Mesenchymal stem cell (in vitro differentiated cells and primary cell): ENCODE results near the gene NKAIN2.

Experiments used
- DNase-seq: peaks from one replicate; pipeline ENCODE4 v3.0.0-alpha.2; 2013
- H2AFZ ChIP-seq: one replicate; pipeline ENCODE4 v1.6.1; 2013; ENCODE audit warnings: low read depth, mild to moderate bottlenecking, control low read depth, inconsistent platforms, low read length, moderate library complexity
- H2AK5ac ChIP-seq: 2 replicates; pipeline ENCODE4 v1.6.1; 2013; ENCODE audit warnings: low read length, moderate library complexity, mild to moderate bottlenecking, inconsistent platforms; ENCODE audit not compliant: severe bottlenecking
- H2BK120ac ChIP-seq: one replicate; pipeline ENCODE4 v1.6.1; 2013; ENCODE audit warnings: low read depth, mild to moderate bottlenecking, inconsistent platforms, low read length, moderate library complexity
- H2BK12ac ChIP-seq, 2 experiments: one replicate each; pipeline ENCODE4 v1.6.1; 2013; ENCODE audit warnings: inconsistent platforms in 2 of 2, low read length in 2 of 2, mild to moderate bottlenecking in 2 of 2, moderate library complexity in 2 of 2, control low read depth in 1 of 2
- H2BK15ac ChIP-seq: one replicate; pipeline ENCODE4 v1.6.1; 2013; ENCODE audit warnings: mild to moderate bottlenecking, low read depth, inconsistent platforms; ENCODE audit not compliant: poor library complexity, severe bottlenecking
- H2BK5ac ChIP-seq: 2 replicates; pipeline ENCODE4 v1.6.1; 2013; ENCODE audit warnings: low read depth, mild to moderate bottlenecking, low read length, control low read depth, inconsistent platforms; ENCODE audit not compliant: poor library complexity, severe bottlenecking
- H3K14ac ChIP-seq, 2 experiments: one replicate each; pipeline ENCODE4 v1.6.1; 2013; ENCODE audit warnings: inconsistent platforms in 2 of 2, low read length in 2 of 2, control low read depth in 1 of 2, mild to moderate bottlenecking in 1 of 2, moderate library complexity in 1 of 2
- H3K18ac ChIP-seq, 2 experiments: one replicate each; pipeline ENCODE4 v1.6.1; 2013; ENCODE audit warnings: inconsistent platforms in 2 of 2, low read length in 2 of 2, control low read depth in 1 of 2, low read depth in 1 of 2, mild to moderate bottlenecking in 1 of 2
- H3K23ac ChIP-seq, 2 experiments: one replicate each; pipeline ENCODE4 v1.6.1; 2013; ENCODE audit warnings: inconsistent platforms in 2 of 2, low read length in 2 of 2, mild to moderate bottlenecking in 2 of 2, moderate library complexity in 2 of 2, control low read depth in 1 of 2
- H3K27ac ChIP-seq: 2 replicates; pipeline ENCODE4 v1.5.1; 2013; ENCODE audit warnings: mild to moderate bottlenecking, moderate library complexity, low read length, control low read depth, inconsistent platforms; ENCODE audit not compliant: poor library complexity, severe bottlenecking
- H3K27me3 ChIP-seq, 2 experiments: 2 replicates each; pipeline versions ENCODE4 v1.6.1 to v1.7.0; 2013; ENCODE audit warnings: low read length in 2 of 2, mild to moderate bottlenecking in 2 of 2, moderate library complexity in 2 of 2, control low read depth in 1 of 2, inconsistent platforms in 1 of 2; ENCODE audit not compliant: control insufficient read depth in 1 of 2, insufficient read depth in 1 of 2
- H3K36me3 ChIP-seq, 2 experiments: 2 replicates each; pipeline versions ENCODE4 v1.6.1 to v1.7.0; 2013; ENCODE audit warnings: low read length in 2 of 2, control low read depth in 1 of 2, inconsistent platforms in 1 of 2, low read depth in 1 of 2, mild to moderate bottlenecking in 1 of 2; ENCODE audit not compliant: insufficient read depth in 2 of 2, control insufficient read depth in 1 of 2
- H3K4ac ChIP-seq, 2 experiments: one replicate each; pipeline ENCODE4 v1.6.1; 2013; ENCODE audit warnings: inconsistent platforms in 2 of 2, low read length in 2 of 2, mild to moderate bottlenecking in 2 of 2, moderate library complexity in 2 of 2, control low read depth in 1 of 2, low read depth in 1 of 2
- H3K4me1 ChIP-seq: 2 replicates; pipeline ENCODE4 v1.6.1; 2013; ENCODE audit warnings: low read depth, low read length, control low read depth; ENCODE audit not compliant: control insufficient read depth, insufficient read depth
- H3K4me2 ChIP-seq: 2 replicates; pipeline ENCODE4 v1.6.1; 2013; ENCODE audit warnings: low read length, mild to moderate bottlenecking, inconsistent platforms; ENCODE audit not compliant: poor library complexity, severe bottlenecking
- H3K4me3 ChIP-seq, 2 experiments: 2 replicates each; pipeline versions ENCODE4 v1.5.1 to v1.7.0; 2013; ENCODE audit warnings: low read length in 2 of 2, mild to moderate bottlenecking in 2 of 2, control low read depth in 1 of 2, low read depth in 1 of 2; ENCODE audit not compliant: insufficient read depth in 1 of 2
- H3K79me1 ChIP-seq: replicated peaks from 2 replicates; pipeline ENCODE4 v1.6.1; 2013; ENCODE audit warnings: mild to moderate bottlenecking, control low read depth, low read length, inconsistent platforms; ENCODE audit not compliant: poor library complexity, severe bottlenecking
- H3K9ac ChIP-seq: 2 replicates; pipeline ENCODE4 v1.7.0; 2013; ENCODE audit warnings: mild to moderate bottlenecking, low read length, moderate library complexity
- H3K9me3 ChIP-seq: 2 replicates; pipeline ENCODE4 v1.7.0; 2013; ENCODE audit warnings: mild to moderate bottlenecking, low read length; ENCODE audit not compliant: control insufficient read depth
- H4K8ac ChIP-seq: one replicate; pipeline ENCODE4 v1.6.1; 2013; ENCODE audit warnings: inconsistent platforms, mild to moderate bottlenecking, low read length, moderate library complexity
- H4K91ac ChIP-seq: one replicate; pipeline ENCODE4 v1.6.1; 2013; ENCODE audit warnings: mild to moderate bottlenecking, low read length, inconsistent platforms
- WGBS: methylation state at CpG from one replicate; pipeline ENCODE4 v1.1.7; 2013; ENCODE audit warnings: mixed read lengths; 5-methylcytosine and 5-hydroxymethylcytosine counted together

NKAIN2 gene

DNA sequence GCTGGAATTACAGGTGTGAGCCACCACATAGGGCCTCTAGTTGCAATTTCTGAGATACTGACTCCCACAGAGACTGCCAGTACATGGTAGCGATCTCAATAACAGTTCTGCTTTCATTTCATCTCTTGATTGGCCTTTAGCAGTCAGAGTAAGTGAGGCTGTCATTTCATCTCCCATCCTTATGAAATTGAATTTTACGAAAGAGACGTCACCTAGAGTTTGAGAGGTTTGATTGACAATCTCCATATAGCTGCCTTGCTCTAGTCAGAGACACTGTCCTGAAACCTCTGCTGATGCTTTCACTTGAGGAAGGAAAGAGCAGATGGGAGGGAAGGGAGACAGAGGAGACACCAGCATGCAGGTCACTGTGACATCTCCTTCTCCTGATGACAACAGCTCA, 466.1 kb downstream of the NKAIN2 start:
- Histone ChIP-seq H2BK12ac (no peak overlapping the region), H3K36me3 (no peaks in the 10 kb centered on the region), H3K14ac (no peak overlapping the region), H3K4me1 (no peaks in the 10 kb centered on the region), H4K91ac (no peak overlapping the region), H3K79me1 (no peaks in the 10 kb centered on the region), H2BK15ac (no peak overlapping the region), H2BK120ac (no peak overlapping the region), H3K4me3 (no peak overlapping the region), H4K8ac (no peak overlapping the region), H3K4ac (no peak overlapping the region), H2AK5ac (no peak overlapping the region), H2AFZ (no peak overlapping the region), H3K23ac (no peak overlapping the region), H3K9me3 (no peaks in the 10 kb centered on the region), H3K9ac (no peak overlapping the region), H3K18ac (no peak overlapping the region), H3K4me2 (no peak overlapping the region), H2BK5ac (no peak overlapping the region), H3K27ac (no peak overlapping the region), H3K27me3 (no peaks in the 10 kb centered on the region)
- no peak for DNase-seq
- WGBS, result 97% methylated on average over 3 of the region's 3 CpGs

DNA sequence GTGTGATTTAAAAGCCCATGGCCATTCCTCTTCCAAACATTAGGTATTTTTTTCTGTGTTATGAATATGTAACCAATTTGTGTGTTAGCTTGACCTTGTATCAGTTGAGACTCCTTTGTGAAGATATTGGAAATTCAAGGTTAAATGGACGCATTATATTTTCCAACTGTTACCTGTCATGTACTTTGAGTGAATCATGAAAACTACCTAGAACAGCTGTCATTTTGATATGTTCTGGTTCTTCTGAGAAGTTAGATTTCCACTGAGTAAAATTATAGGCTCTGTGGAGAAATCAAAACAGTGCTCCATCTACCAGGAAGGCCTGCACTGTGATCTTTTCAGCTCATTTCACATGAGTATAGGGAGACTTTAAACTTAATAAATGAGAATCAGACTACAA, 470.0 kb downstream of the NKAIN2 start:
- no peaks in the 10 kb centered on the region for H3K4me1 ChIP-seq
- no peak overlapping the region for H2BK15ac ChIP-seq
- no peak overlapping the region for H2BK120ac ChIP-seq
- no peak overlapping the region for H2BK12ac ChIP-seq
- H3K79me1 ChIP-seq, result no peaks in the 10 kb centered on the region
- no peaks in the 10 kb centered on the region for H3K9me3 ChIP-seq
- no peak overlapping the region for H3K23ac ChIP-seq
- H3K14ac ChIP-seq, result no peak overlapping the region
- H2AFZ ChIP-seq, result no peak overlapping the region
- H3K27me3 ChIP-seq, result no peaks in the 10 kb centered on the region
- H2AK5ac ChIP-seq, result no peak overlapping the region
- no peak overlapping the region for H3K4ac ChIP-seq
- H4K91ac ChIP-seq, result no peak overlapping the region
- no peak overlapping the region for H3K4me3 ChIP-seq
- no peak overlapping the region for H2BK5ac ChIP-seq
- 86% methylated on average over 1 of the region's 1 CpG for WGBS
- H3K27ac ChIP-seq, result no peak overlapping the region
- no peak overlapping the region for H4K8ac ChIP-seq
- H3K18ac ChIP-seq, result no peak overlapping the region
- no peak overlapping the region for H3K4me2 ChIP-seq
- H3K36me3 ChIP-seq, result no peaks in the 10 kb centered on the region
- H3K9ac ChIP-seq, result no peak overlapping the region
- DNase-seq, result no peak

DNA sequence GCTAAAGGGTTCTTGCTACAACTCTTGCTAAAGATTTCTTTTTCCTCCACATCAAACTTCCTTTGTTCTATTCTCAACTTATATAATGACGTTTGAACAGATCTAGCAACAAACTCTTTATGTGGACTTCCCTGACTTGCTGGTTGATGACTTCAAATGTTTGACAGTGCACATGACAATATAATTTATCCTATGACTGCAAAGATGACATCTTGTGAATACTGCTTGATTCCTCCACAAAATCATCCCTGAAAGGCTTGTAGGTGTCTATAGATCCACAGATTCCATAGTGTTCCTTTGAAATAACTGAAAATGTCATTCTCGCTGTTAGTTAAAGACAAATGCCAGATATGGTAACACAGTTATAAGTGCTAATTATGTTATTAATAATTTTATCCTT, 478.9 kb downstream of the NKAIN2 start:
- Histone ChIP-seq H3K9ac (no peak overlapping the region), H3K14ac (no peak overlapping the region), H3K4me1 (no peaks in the 10 kb centered on the region), H3K18ac (no peak overlapping the region), H2BK5ac (no peak overlapping the region), H3K23ac (no peak overlapping the region), H3K36me3 (no peaks in the 10 kb centered on the region), H3K4ac (no peak overlapping the region), H2BK120ac (no peak overlapping the region), H2BK12ac (no peak overlapping the region), H2BK15ac (no peak overlapping the region), H4K8ac (no peak overlapping the region), H3K4me2 (no peak overlapping the region), H4K91ac (no peak overlapping the region), H3K27ac (no peak overlapping the region), H2AK5ac (no peak overlapping the region), H2AFZ (no peak overlapping the region), H3K9me3 (no peaks in the 10 kb centered on the region), H3K4me3 (no peak overlapping the region), H3K27me3 (no peaks in the 10 kb centered on the region), H3K79me1 (no peaks in the 10 kb centered on the region)
- 94% methylated on average over 1 of the region's 2 CpGs for WGBS
- no peak for DNase-seq

- no peak overlapping the region for H2BK5ac ChIP-seq
- H3K4me1 ChIP-seq, result no peaks in the 10 kb centered on the region
- DNase-seq, result no peak
- no peak overlapping the region for H4K91ac ChIP-seq
- H3K27me3 ChIP-seq, result no peaks in the 10 kb centered on the region
- H2AFZ ChIP-seq, result no peak overlapping the region
- no peaks in the 10 kb centered on the region for H3K9me3 ChIP-seq
- no peak overlapping the region for H3K23ac ChIP-seq
- H3K36me3 ChIP-seq, result no peaks in the 10 kb centered on the region
- H3K14ac ChIP-seq, result no peak overlapping the region
- no peak overlapping the region for H2BK12ac ChIP-seq
- no peak overlapping the region for H3K4me2 ChIP-seq
- 91% methylated on average over 1 of the region's 1 CpG for WGBS
- H3K79me1 ChIP-seq, result no peaks in the 10 kb centered on the region
- no peak overlapping the region for H3K4me3 ChIP-seq
- H3K27ac ChIP-seq, result no peak overlapping the region
- no peak overlapping the region for H3K4ac ChIP-seq
- no peak overlapping the region for H2AK5ac ChIP-seq
- no peak overlapping the region for H3K18ac ChIP-seq
- H3K9ac ChIP-seq, result no peak overlapping the region
- H4K8ac ChIP-seq, result no peak overlapping the region
- H2BK15ac ChIP-seq, result no peak overlapping the region
- no peak overlapping the region for H2BK120ac ChIP-seq
Observed at GRCh38 chr6:124283486-124283885, 479.8 kb downstream of the NKAIN2 start.
